Lower leg skin (tissue), 4 donors: ENCODE measurements around the gene AXIN2. TPM values are rescaled to one million over a fixed set of nuclear protein-coding genes. Genes with fewer than 3 reads are reported as not detected.

Experiments used
- DNase-seq, 2 donors: peaks; one replicate each; pipeline ENCODE4 v3.0.0-alpha.2; 2019; ENCODE audit warnings: low spot score in 2 of 2
- H3K4me3 ChIP-seq: fragments of 200-600 bp; sonication (generic); 2 replicates; pipeline ENCODE4 v1.5.1; 2017; ENCODE audit warnings: mild to moderate bottlenecking, low read depth; ENCODE audit not compliant: poor library complexity, severe bottlenecking
- CTCF ChIP-seq, 3 donors: fragments of 450-650 bp; IDR thresholded peaks; one replicate each; pipeline ENCODE4 v1.5.1; 2016; ENCODE audit warnings: antibody characterized with exemption in 3 of 3, mild to moderate bottlenecking in 3 of 3, moderate library complexity in 2 of 3
- POLR2A ChIP-seq, 2 donors: fragments of 450-650 bp; IDR thresholded peaks; one replicate each; pipeline ENCODE4 v1.6.1; 2016 to 2017; ENCODE audit warnings: antibody characterized with exemption in 2 of 2, mild to moderate bottlenecking in 1 of 2, moderate library complexity in 1 of 2
- WGBS, 2 donors: methylation state at CpG; one replicate each; pipeline ENCODE4 v1.1.5; 2018; 5-methylcytosine and 5-hydroxymethylcytosine counted together
- intact Hi-C: fragments of 100-400 bp; cut with DNase I; formaldehyde crosslinking; loops from one replicate; pipeline ENCODE4 v1.15.0; 2023; ENCODE audit warnings: low total_unique reads
- total RNA-seq, 4 donors: library from RNA; depleted of rRNA; stranded (reverse); fragments of >200 nt; gene quantifications; one replicate each; pipeline ENCODE4 v1.1.0, GENCODE V29; 2016

The AXIN2 gene
- total RNA-seq, 4 donors from 2014 or later: 11.7 to 16.7 (median 14.6) TPM

GRCh38 chr17:65545705-65546523, 15.5 kb downstream of the AXIN2 start:
- intact Hi-C loops: no loop called here
- no peak overlapping the region for H3K4me3 ChIP-seq
- 68 to 82% methylated on average over 17 of the region's 17 CpGs for WGBS, 2 donors
- no peak for TF ChIP-seq CTCF (IDR thresholded peaks at IDR 0.05)
- TF ChIP-seq POLR2A (IDR thresholded peaks at IDR 0.05): no peak
- DNase-seq: no peak

DNA sequence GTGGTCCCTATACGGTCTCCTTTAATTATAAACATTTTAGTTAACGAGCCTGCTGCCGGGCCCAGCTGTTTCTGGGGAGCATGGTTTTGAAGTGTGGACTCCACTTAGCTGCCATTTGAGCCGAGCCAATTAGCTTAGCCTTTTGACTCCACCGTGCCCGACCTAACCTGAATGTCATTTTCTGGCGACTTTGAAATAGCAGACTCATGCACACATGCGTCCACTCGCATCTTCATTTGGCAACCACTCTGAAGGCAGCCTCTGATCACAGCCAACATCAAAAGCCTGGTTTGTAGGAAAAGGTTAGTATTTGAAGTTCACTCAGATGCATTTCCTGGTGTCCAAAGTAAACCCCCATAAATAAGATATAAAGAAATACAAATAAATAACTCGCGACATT, 16.8 kb downstream of the AXIN2 start:
- 71 to 87% methylated on average over 11 of the region's 11 CpGs for WGBS, 2 donors

DNA sequence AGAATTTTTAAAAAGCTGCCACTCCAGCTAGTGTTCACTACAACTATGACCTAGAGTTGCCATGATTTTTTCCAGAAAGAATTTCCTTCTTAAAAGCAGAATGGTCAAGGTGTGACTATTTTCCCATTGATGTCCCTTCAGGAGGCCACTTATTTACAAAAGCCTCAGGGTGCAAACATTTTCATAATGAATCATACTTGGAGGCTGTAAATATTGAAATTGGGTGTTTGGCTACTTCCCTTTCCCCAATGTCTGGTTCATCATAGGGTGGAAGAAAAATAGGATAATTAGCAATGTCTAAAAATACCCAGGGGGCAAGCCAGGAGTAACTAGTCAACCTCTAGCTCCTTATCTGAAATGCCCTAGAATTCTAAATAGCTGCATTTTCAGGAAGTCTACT, 18.8 kb downstream of the AXIN2 start:
- DNase-seq: no peak
- TF ChIP-seq CTCF (IDR thresholded peaks at IDR 0.05): no peak
- TF ChIP-seq POLR2A (IDR thresholded peaks at IDR 0.05): no peak
- intact Hi-C loops: no loop called here
- no peak overlapping the region for H3K4me3 ChIP-seq

More for the DNA sequence above, 16.8 kb downstream of the AXIN2 start:
- intact Hi-C loops: no loop called here
- TF ChIP-seq POLR2A (IDR thresholded peaks at IDR 0.05) (no peak), CTCF (IDR thresholded peaks at IDR 0.05) (no peak)
- H3K4me3 ChIP-seq: no peak overlapping the region
- no peak for DNase-seq

GRCh38 chr17:65542067-65542466, 19.4 kb downstream of the AXIN2 start:
- TF ChIP-seq CTCF (IDR thresholded peaks at IDR 0.05): no peak
- TF ChIP-seq POLR2A (IDR thresholded peaks at IDR 0.05): no peak
- intact Hi-C loops: no loop called here
- no peak for DNase-seq
- no peak overlapping the region for H3K4me3 ChIP-seq
- WGBS, 2 donors: 93 to 95% methylated on average over 1 of the region's 1 CpG

GRCh38 chr17:65541453-65541852, 20.0 kb downstream of the AXIN2 start:
- TF ChIP-seq POLR2A (IDR thresholded peaks at IDR 0.05) (no peak), CTCF (IDR thresholded peaks at IDR 0.05) (no peak)
- intact Hi-C loops: no loop called here
- no peak for DNase-seq
- no peak overlapping the region for H3K4me3 ChIP-seq
- 86 to 88% methylated on average over 8 of the region's 8 CpGs for WGBS, 2 donors
